H7 (cell line): ENCODE data around the gene ADGRL1. TPM values are rescaled to one million over a fixed set of nuclear protein-coding genes. Genes with fewer than 3 reads are reported as not detected.

Source experiments
- DNase-seq: peaks from one replicate; pipeline ENCODE4 v3.0.0; 2012
- H3K27me3 ChIP-seq: 2 replicates; pipeline ENCODE4 v1.6.0; 2011; ENCODE audit warnings: mild to moderate bottlenecking, low read length; ENCODE audit not compliant: control insufficient read depth, insufficient read depth
- H3K36me3 ChIP-seq: replicated peaks from 2 replicates; pipeline ENCODE4 v1.5.1; 2011; ENCODE audit warnings: low read length; ENCODE audit not compliant: control insufficient read depth, insufficient read depth
- H3K4me3 ChIP-seq: 2 replicates; pipeline ENCODE4 v1.5.1; 2011; ENCODE audit warnings: low read depth, mild to moderate bottlenecking, control low read depth, low read length, moderate library complexity; ENCODE audit not compliant: insufficient read depth
- total RNA-seq: library from RNA; depleted of rRNA; stranded (reverse); fragments of >200 nt; shearing (Covaris generic); gene quantifications from 2 replicates; pipeline ENCODE4 v1.2.3, GENCODE V29; 2014

ADGRL1 gene
- total RNA-seq, 1 experiment from 2014 or later, result 60.7 TPM

DNA sequence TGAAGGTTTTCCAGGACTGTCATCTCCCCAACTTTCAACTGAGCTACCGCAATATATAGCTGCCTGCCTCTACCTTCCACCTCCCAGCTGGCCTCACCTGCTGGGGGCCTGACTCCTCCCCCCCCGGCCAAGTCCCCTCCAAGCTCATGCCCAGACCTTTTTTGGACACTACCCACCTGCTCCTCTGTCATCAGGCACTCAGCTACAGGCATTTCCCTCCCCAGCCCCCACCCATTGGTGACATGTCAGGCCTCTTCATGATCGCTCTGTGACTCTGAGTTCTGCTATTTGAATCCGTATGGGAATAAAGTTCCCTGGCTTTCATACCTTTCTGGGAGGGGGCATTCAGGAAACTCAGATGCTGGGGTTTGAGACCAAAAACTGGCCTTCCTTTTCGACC is 90.2 kb downstream of the ADGRL1 start:
- DNase-seq, result no peak
- Histone ChIP-seq H3K27me3 (no peaks in the 10 kb centered on the region), H3K4me3 (no peak overlapping the region), H3K36me3 (peaks cover 2% of the 10 kb centered on the region)

DNA sequence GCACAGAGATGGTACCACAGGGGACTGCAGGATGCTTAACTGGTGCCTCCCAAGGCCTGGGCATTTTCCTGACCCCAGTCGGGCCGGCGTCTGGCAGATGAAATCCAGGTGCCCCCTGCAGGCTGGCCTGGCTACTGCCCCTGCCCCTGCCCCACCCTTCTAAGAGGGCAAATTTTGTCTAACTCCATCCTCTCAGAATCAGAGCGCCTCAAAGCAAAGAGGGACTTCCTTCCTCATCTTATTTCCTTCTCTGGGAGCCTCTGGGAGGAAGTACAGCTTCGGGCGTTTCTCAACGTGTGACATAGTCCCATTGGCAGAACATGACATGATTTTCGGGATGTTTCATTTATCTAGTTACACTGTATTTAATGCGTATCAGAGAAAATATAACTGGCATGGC is 91.1 kb downstream of the ADGRL1 start:
- no peak overlapping the region for H3K4me3 ChIP-seq
- peak; percentile 89 for DNase-seq
- H3K27me3 ChIP-seq, result no peaks in the 10 kb centered on the region
- no peaks in the 10 kb centered on the region; the same call in 1 of the 2 replicates for H3K36me3 ChIP-seq

DNA sequence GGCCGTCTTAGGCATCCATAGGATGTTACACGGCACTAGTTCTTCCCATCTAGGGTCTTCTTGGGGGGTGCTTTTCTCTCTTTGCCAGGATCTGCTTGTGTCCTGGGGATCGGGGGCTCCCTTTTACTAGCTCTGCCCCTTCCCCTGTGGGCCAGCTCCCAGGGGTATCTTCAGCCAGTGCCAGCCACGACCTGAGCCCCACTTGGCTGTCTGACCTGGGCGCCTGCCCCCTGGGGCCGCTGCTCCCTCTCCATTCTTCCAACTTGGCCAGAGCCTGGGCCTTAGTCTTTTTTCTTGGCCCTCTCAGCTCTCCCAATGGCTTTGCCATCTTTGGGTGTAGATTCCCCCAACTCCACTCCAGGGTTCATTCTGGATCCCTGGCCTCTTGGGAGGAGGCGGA is 91.5 kb downstream of the ADGRL1 start:
- Histone ChIP-seq H3K4me3 (no peak overlapping the region), H3K27me3 (no peaks in the 10 kb centered on the region), H3K36me3 (no peaks in the 10 kb centered on the region)
- DNase-seq, result no peak

DNA sequence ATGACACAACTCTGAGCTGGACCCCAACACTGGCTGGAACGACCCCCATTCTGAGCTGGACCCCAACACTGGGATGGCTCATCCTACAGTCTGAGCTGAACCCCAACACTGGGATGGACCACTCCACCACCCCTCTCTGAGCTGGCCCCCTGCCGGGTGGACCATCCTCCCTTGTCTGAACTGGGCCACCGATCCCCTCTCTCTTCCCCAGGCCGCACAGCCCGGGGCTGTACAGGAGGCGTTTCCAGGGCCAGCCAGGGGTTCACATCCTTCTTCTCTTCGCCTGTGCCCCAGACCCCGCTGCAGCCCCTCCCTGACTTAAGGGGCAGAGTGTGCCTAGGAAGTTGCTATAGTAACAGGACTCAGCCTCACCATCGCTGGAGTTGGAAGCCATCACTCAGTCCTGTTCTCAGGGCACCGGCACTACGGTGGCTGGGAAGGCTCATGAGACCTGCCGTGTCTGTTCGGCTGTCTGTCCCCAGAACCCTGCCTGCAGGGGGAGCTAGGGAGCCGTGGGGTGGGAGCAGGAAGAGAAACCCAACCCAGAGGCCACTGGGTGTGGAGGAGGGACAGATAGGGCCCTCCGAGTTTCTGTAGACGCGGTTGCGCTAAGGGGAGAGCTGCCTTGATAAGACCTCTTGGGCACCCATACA is 92.1 kb downstream of the ADGRL1 start:
- H3K27me3 ChIP-seq, result no peaks in the 10 kb centered on the region
- no peaks in the 10 kb centered on the region for H3K36me3 ChIP-seq
- peak; percentile 68 for DNase-seq
- H3K4me3 ChIP-seq, result no peak overlapping the region

DNA sequence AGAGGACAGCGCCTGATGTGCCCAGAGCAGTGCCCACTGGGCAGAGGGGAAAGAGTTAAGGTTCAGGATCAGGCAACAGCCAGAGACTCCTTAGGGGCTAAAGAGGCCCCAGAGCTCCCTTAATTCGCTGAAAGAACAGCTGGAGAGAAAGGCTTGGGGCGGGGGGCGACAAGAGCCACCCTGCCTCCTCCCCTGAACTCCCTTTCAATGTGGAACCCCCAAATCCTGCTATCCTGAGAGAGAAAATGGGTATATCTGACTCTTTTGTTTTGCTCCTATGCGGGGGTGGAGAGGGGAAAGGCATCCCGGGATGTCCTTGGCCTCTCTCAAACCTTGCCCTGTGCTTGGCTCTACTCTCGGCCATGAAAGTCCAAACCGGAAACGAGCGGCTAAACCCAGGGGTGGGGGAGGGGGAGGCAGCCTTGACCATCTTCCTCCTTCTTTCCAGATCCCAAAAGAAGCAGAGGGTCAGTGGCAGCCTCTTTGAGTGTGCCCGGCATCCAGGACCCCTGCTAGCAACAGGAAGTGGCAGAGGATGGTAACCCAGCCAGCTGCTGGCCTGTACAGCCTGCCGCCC is 93.1 kb downstream of the ADGRL1 start:
- Histone ChIP-seq H3K4me3 (no peak overlapping the region), H3K36me3 (no peaks in the 10 kb centered on the region)
- peak; percentile 77 for DNase-seq

DNA sequence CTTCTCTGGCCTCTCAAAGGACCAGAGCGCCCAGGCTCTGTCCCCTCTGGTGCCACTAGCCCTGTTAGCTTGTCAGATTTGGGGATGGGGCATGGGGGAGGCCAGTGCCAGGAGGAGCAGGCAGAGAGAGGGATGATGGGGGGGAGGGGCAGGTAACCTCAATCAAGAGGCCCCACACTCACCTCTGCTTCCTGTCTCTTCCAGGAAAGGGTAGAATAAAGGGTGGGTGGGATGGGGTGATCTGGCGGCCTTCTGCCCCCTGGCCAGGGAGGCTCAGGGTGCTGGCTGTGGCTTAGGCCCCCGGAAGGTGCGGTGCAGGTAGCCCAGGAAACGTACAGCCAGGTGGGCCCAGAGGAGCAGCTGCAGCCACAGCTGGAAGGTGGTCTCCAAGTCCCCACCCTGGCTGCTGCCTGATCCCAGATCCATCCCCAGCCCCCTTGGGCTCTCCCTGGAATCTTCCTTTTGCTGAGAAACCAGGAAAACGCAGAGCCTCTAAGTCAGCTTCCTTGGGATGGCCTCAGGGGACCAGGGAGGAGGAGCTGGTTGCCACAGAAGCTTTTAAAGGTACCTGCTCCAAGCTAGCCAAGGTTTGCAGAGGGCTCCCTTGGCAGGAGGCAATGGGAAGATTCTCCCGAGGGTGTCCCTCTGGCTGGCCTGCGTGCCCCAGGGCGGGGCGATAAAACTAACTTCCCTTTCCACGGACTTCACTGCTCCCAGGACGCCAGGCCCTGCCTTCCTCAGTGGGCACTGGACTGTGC is 93.7 kb downstream of the ADGRL1 start:
- peak; percentile 73 for DNase-seq
- H3K27me3 ChIP-seq, result no peaks in the 10 kb centered on the region
- no peaks in the 10 kb centered on the region for H3K36me3 ChIP-seq
- H3K4me3 ChIP-seq, result no peak overlapping the region

More for the DNA sequence above, 93.1 kb downstream of the ADGRL1 start:
- no peaks in the 10 kb centered on the region for H3K27me3 ChIP-seq

DNA sequence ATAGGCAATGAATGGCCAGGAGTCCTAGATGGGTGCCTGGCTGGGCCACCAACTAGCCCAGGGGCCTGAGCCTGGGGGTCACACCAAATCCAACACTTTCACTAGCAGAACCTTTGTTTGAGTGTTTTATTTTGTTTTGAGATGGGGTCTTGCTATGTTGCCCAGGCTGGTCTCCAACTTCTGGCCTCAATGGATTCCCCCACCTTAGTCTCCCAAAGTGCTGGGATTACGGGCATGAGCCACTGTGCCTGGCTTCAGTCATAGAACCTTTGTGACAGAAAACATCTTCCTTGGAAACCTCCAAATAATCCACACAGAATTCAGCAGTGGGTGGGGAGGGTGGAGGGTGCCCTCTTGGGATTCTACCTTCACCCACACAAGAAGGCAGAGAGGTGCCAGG is 94.5 kb downstream of the ADGRL1 start:
- no peak for DNase-seq
- no peaks in the 10 kb centered on the region for H3K27me3 ChIP-seq
- H3K4me3 ChIP-seq, result no peak overlapping the region
- no peaks in the 10 kb centered on the region for H3K36me3 ChIP-seq

DNA sequence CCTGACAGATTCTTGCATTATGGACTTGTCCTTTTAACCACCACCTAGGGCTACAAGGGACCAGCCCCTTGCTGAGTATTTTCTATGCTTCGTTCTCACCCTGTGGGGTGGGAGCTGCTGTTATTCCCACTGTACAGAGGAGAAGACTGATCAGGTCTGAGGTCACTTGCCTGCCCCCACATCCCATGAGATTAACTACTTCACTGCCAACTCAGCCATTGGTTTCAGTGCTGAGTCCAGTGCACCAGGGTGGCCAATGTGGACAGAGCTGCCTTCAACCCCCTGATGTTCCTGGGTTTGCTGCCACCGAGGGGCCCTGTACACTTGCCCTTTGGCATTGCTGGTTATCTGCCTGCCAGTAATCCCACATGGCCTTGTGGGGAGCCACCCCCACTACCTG is 95.3 kb downstream of the ADGRL1 start:
- peak; percentile 37 for DNase-seq
- Histone ChIP-seq H3K27me3 (no peaks in the 10 kb centered on the region), H3K36me3 (no peaks in the 10 kb centered on the region), H3K4me3 (no peak overlapping the region)

DNA sequence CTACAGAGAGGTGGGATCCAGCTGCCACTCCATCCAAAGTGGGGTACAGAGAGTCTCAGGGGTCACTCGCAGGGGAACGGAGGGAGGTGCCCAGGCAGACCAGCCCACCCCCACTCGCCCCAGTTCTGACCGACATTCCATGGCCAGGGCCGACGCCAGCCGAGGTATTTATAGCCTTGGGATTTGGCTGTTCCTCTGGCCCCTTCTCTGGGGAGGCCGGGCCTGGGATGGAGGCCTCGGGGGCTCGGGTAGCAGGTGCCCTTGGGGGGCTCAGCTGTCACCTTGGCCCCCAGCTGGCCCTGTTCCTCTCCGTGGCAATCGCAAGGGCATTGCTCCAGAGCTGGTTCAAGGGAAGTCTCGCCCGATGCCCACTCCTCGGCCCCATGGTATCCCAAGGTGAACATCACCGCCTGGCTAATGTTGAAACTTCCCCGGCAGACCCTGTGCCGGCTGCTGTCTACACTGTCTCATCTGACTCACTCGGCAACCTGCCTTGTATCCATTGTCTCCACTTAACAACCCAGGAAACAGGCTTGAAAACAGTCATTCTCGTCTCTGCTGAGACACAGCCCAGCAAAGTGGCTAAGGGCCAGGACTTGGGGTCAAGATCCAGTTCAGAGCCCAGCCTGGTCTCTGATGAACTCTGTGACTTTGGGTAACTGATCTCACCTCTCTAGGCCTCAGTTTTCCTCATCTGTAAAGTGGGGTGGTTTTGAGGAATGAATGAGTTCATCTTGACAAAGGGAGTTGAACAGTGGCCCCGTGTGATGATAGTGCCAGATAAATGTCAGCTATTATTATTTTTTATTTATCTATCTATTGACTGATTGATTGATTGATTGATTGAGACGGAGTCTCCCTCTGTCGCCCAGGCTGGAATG is 98.1 kb downstream of the ADGRL1 start:
- no peaks in the 10 kb centered on the region for H3K27me3 ChIP-seq
- H3K36me3 ChIP-seq, result no peaks in the 10 kb centered on the region; the same call in 1 of the 2 replicates
- DNase-seq, result peak; percentile 50
- no peak overlapping the region for H3K4me3 ChIP-seq

DNA sequence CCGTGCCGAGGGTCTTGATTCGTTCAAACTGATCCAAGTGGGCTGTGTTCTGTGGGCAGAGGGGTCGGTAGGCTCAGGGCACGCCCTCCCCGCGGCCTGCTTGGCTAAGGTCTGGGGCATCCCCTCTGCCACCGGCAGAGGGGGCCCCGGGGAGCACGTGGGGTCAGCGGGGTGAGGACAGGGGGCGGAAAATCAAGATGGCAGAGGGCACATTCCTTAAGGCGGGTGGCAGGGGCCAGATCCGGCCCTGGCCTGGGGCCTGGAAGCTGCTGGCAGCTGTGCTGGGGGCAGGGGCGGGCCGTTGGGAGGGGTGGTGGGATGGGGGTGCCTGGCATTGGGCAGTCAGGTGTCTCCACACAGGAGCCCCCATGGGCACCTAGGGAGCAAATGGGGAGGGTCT is 99.1 kb downstream of the ADGRL1 start:
- no peak overlapping the region for H3K4me3 ChIP-seq
- H3K27me3 ChIP-seq, result no peaks in the 10 kb centered on the region
- H3K36me3 ChIP-seq, result no peaks in the 10 kb centered on the region; the same call in 1 of the 2 replicates
- peak; percentile 75 for DNase-seq

DNA sequence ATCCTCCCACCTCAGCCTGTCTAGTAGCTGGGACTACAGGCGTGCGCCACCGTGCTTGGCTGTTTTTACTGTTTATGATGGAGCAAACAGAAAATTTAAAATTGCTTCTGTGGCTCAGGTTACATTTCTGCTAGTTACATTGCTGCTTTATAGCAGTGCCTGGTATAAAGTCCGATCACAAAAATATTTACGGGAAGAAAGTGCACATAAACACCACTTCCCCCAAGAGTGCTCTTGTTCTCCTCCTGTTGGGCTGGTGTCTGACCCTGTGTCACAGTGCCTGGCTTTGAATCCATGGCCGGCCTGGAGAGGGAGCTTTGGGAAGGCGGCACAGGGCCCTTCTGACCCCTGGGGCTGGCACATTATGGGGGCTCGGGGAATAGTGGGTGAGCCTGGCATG is 100.3 kb downstream of the ADGRL1 start:
- H3K4me3 ChIP-seq, result no peak overlapping the region
- peak; percentile 37 for DNase-seq
- no peaks in the 10 kb centered on the region; the same call in none of the 2 replicates for H3K36me3 ChIP-seq
- H3K27me3 ChIP-seq, result no peaks in the 10 kb centered on the region

DNA sequence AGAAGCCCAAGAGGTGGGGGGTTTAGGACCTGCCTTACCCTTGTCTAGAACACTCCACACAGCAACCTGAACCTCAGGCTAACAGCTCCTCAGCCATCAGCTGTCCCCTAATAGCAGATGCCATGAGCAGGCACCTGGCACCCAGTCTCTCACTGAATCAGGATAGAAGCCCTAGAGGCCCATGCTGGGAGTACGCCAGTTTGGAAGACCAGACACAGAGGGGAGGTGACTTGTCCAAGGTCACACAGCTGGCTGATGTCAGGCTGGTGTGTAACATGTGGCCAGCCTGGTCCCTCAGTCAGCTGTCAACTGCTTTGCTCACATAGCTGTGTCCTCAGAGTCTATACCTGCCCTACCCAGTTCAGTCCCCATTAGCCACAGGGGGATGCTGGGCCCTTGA is 102.7 kb downstream of the ADGRL1 start:
- Histone ChIP-seq H3K36me3 (no peaks in the 10 kb centered on the region; the same call in none of the 2 replicates), H3K27me3 (no peaks in the 10 kb centered on the region), H3K4me3 (no peak overlapping the region)
- DNase-seq, result no peak

DNA sequence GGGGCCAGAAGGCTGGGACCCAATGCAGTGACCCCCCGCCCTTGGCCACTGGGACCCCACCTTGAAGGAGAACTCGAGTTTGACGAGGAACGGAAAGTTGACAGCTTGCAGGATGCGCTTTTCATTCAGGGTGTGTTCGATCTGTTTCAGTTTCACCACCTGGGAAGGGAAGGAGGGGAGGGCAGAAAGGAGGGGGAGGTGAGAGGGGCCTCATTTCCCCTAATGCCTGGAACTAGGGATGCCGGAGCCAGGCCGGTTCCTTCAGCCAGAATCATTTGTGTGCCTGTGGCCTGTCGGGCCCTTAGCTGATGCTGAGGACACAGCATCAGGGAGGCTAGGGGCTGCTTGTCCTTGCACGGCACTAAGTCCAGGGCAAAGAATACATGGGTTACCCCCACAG is 103.2 kb downstream of the ADGRL1 start:
- no peaks in the 10 kb centered on the region for H3K27me3 ChIP-seq
- no peaks in the 10 kb centered on the region; the same call in none of the 2 replicates for H3K36me3 ChIP-seq
- DNase-seq, result no peak
- H3K4me3 ChIP-seq, result no peak overlapping the region

DNA sequence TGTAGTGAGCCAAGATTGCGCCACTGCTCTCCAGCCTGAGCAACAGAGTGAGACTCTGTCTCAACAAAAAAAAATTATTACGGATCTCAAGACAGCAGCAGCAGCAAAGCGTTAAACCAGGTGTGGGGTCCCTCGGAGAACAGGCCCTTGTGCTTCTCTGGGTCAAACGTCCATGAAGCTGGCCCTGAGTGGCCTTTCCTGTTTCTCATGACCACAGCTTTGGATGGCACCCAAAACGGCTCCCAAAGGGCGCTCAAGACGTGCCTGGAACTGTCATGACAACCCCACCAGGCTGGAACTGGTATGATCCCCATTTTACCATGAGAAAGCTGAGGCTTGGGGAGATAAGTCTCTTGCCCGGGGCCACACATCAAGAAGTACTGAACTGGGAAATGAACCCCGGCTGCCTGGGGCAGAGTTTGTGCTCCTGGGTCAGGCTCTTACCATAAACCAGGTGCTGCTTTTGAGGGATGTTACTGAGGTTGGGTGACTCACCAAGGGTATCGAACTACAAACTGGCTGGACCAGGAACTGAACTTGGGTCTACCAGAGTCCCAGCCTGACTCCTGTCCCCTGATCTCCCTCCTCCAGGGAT is 103.8 kb downstream of the ADGRL1 start:
- no peaks in the 10 kb centered on the region for H3K27me3 ChIP-seq
- no peak overlapping the region for H3K4me3 ChIP-seq
- no peaks in the 10 kb centered on the region; the same call in none of the 2 replicates for H3K36me3 ChIP-seq
- DNase-seq, result no peak
